Measurements from ENCODE around the gene PDXK.

DNA sequence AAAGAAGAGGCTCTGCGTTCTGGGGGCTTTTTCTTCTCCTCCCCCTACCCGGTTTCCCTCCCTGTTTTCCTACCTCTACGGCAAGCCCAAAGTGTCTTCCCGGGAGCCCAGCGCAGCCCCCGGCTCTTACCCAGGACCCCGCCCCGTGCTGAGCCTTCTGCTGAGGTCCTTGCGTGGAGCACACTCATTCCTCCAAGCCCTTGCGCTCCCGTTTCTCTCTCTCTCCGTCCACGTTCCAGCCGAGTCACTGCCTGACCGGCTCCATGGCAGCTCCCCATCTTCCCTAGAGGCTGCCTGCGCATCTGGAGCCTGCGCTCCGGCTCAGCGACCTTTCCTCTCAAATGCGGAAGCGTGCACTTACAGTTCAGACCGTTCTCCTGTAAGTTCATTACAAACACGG is 24.9 kb upstream of the PDXK start:
- no peak for TF ChIP-seq EZH2phosphoT487 (IDR thresholded peaks at IDR 0.05; ENCODE audit: low read depth, severe bottlenecking, unreplicated experiment)
- TF ChIP-seq, protein P1, sequence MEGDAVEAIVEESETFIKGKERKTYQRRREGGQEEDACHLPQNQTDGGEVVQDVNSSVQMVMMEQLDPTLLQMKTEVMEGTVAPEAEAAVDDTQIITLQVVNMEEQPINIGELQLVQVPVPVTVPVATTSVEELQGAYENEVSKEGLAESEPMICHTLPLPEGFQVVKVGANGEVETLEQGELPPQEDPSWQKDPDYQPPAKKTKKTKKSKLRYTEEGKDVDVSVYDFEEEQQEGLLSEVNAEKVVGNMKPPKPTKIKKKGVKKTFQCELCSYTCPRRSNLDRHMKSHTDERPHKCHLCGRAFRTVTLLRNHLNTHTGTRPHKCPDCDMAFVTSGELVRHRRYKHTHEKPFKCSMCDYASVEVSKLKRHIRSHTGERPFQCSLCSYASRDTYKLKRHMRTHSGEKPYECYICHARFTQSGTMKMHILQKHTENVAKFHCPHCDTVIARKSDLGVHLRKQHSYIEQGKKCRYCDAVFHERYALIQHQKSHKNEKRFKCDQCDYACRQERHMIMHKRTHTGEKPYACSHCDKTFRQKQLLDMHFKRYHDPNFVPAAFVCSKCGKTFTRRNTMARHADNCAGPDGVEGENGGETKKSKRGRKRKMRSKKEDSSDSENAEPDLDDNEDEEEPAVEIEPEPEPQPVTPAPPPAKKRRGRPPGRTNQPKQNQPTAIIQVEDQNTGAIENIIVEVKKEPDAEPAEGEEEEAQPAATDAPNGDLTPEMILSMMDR (IDR thresholded peaks at IDR 0.05; ENCODE audit: poor library complexity) = no peak
